ENCODE measurements around the gene MEN1.

GRCh38 chr11:64853709-64854108 is 43.4 kb upstream of the MEN1 start:
- TF ChIP-seq, protein P1, sequence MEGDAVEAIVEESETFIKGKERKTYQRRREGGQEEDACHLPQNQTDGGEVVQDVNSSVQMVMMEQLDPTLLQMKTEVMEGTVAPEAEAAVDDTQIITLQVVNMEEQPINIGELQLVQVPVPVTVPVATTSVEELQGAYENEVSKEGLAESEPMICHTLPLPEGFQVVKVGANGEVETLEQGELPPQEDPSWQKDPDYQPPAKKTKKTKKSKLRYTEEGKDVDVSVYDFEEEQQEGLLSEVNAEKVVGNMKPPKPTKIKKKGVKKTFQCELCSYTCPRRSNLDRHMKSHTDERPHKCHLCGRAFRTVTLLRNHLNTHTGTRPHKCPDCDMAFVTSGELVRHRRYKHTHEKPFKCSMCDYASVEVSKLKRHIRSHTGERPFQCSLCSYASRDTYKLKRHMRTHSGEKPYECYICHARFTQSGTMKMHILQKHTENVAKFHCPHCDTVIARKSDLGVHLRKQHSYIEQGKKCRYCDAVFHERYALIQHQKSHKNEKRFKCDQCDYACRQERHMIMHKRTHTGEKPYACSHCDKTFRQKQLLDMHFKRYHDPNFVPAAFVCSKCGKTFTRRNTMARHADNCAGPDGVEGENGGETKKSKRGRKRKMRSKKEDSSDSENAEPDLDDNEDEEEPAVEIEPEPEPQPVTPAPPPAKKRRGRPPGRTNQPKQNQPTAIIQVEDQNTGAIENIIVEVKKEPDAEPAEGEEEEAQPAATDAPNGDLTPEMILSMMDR (conservative IDR thresholded peaks at IDR 0.05; ENCODE audit: low read length): no peak
- no peak for TF ChIP-seq EZH2phosphoT487 (IDR thresholded peaks at IDR 0.05; ENCODE audit: borderline replicate concordance, low read depth, low read length)

Data from OCI-LY7 (cell line).